NCI-H460 (cell line): ENCODE measurements around the gene HIF3A. TPM values are rescaled to one million over a fixed set of nuclear protein-coding genes. Genes with fewer than 3 reads are reported as not detected.
"Not testable (repeated sequence)": the region's sequence is repeated elsewhere in the genome, so short reads cannot be mapped to it uniquely, and the experiment has no call there.

ENCODE experiments used
- DNase-seq: peaks from one replicate; pipeline ENCODE4 v3.0.0-alpha.2; 2016; ENCODE audit warnings: low read depth; ENCODE audit errors: extremely low read depth
- polyA plus RNA-seq: library from polyadenylated mRNA; depleted of rRNA; stranded (reverse); fragments of >200 nt; gene quantifications from 2 replicates; pipeline ENCODE4 v1.2.3, GENCODE V29; 2014; cell fraction: nucleus; rRNA removed
- total RNA-seq: library from RNA; depleted of rRNA; stranded (reverse); fragments of >200 nt; shearing (Covaris generic); gene quantifications from 2 replicates; pipeline ENCODE4 v1.2.3, GENCODE V29; 2014; rRNA removed

The HIF3A gene
- not detected in 2 replicates for total RNA-seq
- polyA plus RNA-seq = not detected in 2 replicates

DNA sequence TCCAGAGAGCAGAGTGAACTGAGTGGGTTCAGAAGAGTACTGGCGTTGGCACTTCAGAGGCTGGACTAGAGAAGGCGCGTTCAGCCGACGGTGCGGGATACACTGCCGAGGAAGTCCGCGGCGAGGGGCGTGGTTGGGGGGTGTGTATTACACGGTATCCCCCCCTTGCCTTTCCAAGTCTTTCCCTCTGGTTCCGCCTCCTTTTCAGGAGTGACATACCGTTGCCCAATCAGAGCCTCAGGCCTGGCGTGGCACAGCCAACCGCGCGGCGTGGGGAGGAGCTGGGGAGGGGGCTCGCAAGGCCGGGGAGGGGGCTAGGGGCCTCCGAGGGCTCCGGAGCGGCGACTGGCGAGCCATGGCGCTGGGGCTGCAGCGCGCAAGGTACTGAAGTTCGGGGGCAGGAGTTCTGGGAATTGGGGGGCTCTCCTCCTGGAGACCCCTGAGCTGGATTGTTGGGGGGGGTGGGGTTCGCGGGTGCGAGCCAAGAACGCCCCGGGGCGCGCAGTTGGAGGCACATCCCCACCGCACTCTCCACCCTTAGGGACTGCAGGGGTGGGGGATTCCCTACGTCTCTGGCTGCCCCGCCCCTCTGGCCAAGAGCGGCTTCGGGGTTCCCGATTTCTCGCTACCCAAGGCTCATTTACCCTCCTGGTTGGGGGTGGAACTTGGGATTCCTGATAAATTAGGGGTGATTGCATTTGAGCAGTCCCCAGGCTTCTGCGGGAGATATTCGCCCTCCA lies at the start of gene HIF3A:
HIF3A (plus strand) TSS at position 321 of the 740 bp plus-strand sequence; CDS start at position 356, 35 bp downstream.
- DNase-seq = no peak

DNA sequence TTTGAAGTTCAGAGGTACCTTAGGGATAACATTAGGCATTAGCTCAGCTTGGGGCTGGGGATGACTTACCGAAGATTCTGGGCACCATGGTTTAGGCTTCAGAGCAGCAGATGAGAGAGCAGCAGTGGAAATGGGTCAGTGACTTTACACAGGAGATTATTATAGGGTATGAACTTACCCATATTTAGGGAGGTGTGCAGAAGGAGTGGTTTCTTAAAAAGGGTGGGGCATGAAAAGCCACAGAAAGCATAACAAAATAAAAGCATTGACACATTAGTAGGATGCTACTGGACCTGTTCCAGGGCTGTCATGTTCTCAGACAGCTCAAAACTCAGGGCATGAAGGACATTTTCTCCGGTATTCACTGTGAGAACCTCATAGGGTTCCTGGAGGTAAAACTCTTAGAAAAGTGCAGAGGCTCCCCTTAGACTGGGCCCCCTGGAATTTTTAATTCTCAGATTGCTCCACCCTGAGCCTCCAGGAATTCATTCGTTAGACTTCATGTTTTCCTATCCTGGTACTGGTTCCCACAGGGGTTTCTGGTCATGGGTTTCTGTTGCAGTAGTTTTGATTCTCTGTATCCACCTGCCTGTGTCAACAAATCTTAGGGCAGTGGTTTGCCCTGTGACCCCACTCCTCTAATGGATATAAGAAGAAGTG lies 46.6 kb upstream of the HIF3A start:
- DNase-seq = no peak

DNA sequence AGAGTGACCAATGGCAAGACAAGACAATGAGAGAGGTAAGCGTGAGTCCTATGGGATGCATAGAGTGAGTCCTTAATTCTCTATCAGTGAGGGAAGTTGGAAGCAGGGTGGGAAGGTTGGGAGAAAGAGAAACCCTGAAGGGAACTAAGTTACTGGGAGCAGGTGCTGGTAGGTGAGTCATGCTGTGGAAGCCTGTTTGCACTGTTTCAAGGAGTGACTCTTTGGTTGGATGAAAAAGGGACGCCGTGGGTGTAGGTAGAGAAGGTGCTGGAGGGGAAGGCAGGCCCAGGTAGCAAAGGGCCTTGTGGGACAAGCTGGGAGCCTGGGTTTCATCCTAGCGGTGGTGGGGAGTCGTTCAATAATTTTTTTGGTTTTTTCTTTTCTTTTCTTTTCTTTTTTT lies 45.4 kb upstream of the HIF3A start:
- DNase-seq = no peak

DNA sequence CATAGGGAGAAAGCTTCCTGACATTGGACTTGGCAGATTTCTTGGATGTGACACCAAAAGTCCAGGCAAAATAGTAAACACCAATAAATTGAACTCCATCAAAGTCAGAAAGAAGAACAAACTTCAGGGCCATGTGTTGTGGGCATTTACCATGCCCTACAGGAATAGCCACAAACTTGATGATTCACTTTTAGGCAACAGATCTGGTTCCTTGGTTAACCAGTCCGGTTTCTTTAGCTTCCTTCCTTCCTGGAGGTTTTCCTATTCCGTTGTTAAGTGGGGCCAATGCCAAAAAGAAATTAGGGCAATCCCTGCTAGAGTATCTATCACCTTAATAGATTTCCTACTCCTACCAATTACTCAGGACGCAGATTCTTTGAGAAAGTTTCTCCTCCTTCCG lies 42.1 kb upstream of the HIF3A start:
- DNase-seq = no peak

DNA sequence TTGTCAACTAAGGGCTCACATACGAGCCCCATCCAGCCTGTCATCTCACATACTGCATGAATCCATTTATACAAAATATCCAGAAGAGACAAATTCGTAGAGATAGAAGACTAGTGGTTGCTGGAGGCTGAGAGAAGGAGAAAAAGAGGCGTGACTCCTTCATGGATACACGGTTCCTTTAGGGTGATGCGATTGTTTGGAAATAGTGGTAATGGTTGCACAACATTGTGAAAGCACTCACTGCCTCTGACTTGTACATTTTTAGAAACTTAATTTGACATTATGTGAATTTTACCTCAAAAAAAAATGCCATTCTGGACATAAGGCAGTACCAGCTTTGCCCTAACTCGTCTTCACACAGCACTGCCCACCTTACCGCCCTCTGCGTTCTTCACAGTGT lies 40.0 kb upstream of the HIF3A start:
- DNase-seq = no peak

DNA sequence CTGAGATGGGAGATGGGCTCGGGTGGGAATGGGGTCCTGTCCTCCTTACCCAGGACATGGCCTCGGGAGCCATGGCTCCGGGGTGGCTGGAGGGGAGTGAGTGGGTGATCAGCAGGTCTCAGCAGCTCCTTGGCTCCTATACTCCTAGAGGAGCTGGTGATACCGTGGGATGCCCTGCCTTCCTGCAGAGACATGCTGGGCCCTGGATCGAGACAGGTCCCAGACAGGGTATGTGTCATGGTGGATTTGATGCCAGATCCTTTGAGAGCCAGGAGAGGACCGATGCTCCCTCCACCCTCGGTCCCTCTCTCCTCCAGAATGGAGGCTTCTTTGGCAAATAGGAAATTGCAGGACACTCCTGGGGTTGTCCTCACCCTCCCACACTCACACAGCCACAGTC lies 35.3 kb upstream of the HIF3A start:
- not testable (repeated sequence) for DNase-seq

DNA sequence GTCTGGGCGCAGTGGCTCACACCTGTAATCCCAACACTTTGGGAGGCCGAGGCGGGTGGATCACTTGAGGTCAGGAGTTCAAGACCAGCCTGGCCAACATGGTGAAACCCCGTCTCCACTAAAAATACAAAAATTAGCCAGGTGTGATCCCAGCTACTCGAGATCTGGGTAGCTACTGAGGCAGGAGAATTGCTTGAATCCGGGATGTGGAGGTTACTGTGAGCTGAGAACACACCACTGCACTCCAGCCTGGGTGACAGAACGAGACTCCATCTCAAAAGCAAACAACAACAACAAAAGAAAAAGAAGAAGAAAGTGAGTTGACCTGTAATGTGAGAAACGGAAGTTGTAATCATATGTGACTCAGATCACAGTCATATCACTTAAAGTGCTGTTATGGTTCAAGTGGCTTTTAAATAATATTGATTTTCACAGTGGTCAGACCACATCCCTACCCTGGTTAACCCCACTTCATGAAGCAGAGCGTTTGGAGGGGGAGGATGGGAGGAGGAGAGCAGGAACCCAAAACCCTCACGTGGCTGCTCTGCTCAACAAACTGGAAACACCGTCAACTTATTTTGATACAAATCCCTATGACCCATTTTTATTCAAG lies 34.1 kb upstream of the HIF3A start:
- DNase-seq = peak; percentile 29

DNA sequence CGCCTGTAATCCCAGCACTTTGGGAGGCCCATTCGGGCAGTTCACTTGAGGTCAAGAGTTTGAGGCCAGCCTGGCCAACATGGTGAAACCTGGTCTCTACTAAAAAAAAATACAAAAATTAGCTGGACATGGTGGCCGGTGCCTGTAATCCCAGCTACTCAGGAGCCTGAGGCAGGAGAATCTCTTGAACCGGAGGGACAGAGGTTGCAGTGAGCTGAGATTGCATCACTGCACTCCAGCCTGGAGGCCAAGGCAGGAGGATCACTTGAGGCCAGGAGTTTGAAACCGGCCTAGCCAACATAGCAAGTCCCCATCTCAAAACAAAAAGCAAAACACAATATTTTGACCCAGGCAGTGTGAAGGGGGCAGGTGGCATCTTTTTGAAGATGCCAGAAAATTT lies 32.0 kb upstream of the HIF3A start:
- DNase-seq = not testable (repeated sequence)

DNA sequence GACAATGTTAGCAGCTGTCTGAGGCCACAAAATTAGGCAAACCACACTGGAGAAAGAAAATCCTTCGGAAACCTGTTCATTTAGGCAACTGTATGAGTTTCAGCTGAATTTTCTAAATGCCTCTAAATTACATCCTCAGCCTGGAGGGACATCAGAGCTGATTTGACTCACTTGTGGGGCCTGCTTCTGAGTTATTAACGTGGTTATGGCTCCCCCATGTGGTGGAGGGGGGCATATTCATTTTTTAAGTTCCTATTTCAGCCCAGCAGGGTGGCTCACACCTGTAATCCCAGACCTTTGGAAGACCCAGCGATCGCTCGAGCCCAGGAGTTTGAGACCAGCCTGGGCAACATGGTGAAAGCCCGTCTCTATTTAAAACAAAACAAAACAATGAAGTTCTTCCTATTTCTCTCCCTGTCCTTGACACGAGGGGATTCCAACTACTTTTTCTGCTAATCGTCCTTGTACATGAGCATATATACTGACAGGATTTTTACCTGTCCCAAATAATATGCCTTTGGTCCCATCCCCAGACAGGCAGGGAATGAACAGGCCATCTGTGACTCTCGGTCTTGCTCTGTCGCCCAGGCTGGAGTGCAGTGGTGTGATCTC lies 31.5 kb upstream of the HIF3A start:
- peak; percentile 76 for DNase-seq

DNA sequence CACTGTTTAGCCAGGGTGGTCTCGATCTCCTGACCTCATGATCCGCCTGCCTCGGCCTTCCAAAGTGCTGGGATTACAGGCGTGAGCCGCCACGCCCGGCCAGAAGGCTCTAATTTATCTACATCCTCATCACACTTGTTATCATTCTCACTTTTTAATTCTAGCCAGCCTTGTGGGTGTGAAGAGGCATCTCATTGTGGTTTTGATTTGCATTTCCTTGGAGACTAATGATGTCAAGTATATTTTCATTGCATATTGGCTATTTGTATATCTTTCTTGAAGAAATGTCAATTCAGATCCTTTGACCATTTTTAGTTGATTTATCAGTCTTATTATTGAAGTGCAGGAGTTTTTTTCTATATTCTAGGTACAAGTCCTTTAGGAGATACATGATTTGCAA lies 27.7 kb upstream of the HIF3A start:
- no peak for DNase-seq

DNA sequence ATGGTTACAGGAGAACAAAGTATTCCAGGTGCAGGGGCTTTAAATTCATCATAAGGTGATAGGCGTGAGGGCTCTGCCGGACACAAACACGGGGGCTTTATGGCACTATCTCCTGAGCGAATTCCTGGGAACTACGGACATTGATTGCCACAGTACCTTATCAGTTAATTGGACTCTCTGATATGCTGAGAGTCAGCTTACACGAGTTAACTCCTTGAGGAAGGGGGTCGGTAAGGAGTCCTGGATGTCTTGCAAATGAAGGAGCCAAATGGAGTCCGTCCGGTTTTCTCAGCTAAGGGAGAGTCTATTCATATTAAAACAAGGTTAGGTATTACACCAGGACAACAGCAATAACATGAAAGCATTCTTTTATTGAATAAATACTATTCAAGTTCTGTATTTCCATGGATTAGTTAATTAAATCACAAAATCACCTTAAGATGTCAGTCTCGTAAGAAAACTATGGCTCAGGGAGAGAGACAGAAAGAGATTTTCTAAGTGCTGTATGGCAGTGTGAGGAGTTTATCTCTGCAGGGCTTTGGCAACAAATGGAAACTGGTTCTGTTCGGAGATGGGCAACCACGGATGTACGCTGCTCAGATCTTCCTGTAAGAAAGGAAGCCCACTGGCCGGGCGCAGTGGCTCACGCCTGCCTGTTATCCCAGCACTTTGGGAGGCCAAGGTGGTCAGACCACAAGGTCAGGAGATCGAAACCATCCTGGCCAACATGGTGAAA lies 26.2 kb upstream of the HIF3A start:
- no peak for DNase-seq

DNA sequence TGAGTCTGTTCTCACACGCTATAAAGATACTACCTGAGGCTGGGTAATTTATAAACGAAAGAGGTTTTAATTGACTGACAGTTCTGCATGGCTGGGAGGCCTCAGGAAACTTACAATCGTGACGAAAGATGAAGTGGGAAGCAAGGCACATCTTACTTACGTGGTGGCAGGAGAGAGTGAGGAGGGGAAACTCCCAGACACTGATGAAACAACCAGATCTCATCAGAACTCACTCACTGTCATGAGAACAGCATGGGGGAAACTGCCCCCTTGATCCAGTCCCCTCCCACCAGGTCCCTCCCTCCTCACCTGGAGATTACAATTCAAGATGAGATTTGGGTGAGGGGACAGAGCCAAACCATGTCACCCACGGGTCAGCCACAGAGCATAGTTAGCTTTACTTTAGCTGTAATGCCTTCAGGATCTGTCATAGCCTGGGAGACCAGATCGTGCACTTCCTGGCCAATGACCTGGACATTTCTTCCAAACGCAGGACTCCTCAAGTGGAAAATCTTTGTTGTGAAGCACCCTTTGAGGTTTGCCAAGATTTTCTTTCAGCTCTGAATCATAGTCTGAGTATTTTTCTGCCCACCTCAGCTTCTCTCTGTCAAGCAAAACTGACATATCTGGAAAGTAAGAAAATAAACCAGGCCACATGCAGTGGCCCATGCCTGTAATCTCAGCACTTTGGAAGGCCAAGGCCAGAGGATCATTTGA lies 25.2 kb upstream of the HIF3A start:
- DNase-seq = no peak

DNA sequence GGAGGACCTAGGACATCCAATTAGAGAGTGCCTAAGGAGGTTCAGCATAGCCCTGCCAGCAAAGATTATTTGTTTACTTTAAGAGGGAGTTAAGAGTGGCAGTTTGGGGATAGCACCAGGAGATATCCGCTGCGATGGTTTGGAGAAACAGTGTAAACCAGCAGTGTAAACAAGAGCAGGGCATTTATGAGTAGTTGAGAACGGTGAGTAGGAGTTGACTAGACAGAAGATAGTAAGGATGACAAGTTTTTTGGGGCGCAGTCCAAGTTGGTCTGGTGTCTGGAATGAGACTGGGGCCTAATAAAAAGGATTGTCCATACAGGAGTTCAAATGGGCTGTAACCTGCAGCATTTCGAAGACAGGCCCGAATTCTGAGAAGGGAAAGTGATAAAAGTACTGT lies 22.9 kb upstream of the HIF3A start:
- DNase-seq = not testable (repeated sequence)

DNA sequence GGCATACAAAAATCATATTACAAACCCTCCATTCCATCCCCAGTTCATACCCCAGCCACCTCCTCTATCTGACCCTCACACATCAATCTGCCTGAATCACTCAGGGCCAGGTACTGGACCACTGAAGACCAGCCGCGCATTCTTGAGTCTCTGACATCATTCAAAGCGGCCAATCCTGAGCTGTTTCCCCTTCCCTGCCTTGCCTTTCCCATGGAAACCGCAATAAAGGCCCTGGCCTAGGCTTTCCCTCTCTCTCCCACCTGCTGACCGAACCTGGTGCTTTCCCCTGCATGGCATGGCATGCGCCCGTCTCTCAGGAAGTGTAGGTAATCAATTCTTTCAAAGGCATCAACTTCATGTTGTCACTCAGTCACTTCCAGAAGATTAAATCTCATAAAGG lies 17.7 kb upstream of the HIF3A start:
- no peak for DNase-seq

DNA sequence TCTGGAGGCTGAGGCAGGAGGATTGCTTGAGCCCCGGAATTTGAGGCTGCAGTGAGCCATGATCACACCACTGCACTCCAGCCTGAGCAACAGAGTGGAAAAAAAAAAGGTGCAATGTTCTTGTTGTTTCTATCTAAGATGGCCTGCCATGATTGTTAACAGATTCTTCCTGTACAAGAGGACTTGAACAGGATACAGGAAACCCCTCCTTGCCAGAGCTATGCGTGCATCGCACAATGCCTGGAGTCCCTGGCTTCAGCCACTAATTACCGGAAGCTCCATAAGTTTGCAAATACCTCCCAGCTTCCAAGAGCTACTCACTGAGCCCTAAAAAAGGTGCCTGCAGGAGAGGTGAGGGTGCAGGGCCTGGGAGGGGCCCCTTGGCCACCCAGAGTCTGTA lies 13.1 kb upstream of the HIF3A start:
- no peak for DNase-seq

DNA sequence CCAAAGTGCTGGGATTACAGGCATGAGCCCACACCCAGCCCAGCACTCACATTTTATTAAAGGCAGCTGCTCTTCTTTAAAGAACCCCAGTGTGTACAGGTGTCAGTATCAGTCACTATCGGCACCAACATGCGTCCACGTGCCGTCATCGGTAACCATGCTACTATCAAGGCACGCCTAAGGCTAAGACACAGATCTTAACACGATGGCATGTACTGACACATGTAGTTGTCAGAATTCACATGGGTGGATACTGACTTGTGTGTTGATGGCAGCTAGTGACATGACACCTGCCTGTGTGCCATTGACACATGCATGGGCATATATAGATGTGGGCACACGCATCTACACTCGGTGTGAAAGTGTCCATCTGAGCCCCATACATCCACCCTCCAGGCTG lies 12.2 kb upstream of the HIF3A start:
- no peak for DNase-seq

DNA sequence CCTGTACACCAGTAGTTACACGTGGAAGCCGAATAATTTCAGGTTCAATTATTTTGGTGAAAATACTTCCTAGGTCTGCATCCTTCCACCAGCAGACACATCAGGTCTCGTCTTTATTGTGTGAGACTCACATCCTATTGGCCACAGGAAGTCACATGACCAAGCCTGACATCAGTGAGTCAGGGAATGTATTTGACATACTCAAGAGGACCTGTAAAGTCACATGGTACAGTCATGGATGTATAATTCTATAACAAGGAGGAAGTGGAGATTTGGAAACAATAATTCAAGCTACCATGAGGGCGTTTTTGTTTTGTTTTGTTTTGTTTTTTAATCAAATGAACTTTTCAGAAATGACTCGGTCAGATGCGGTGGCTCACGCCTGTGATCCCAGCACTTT lies 9.3 kb upstream of the HIF3A start:
- DNase-seq = no peak

DNA sequence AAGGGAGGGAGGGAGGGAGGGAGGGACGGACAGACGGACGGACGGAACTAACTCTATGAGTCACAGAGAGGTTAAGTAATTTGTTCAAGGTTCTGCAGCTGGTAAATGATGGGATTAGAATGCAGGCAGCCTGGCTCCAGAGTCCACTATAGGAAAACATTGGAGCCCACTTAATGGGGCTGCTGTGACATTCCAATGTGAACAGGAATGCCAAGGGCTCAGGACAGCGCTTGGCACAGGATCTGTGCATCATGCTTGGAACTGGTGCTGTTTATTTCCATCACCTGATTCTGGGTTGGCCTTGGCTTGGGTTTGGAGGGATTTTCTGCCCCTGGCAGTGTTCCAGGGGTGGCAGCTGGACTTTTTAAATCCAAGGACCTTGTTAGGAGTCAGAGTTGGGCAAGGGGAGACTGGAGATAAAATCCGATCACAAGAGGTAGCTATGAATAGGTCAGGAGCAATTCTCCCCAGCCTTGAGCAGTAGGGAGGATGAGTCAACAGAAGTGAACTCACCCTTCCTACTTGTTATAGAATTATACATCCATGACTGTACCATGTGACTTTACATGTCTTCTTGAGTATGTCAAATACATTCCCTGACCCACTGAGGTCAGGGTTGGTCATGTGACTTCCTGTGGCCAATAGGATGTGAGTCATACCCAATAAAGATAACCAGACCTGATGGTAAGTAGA lies 7.8 kb upstream of the HIF3A start:
- DNase-seq = no peak
